ENCODE data around the gene PALLD. TPM values are rescaled to one million over a fixed set of nuclear protein-coding genes. Genes with fewer than 3 reads are reported as not detected.

Gene PALLD
- polyA plus RNA-seq, 3 donors, result 213 to 223 (median 220) TPM

GRCh38 chr4:168522829-168523489 lies 26.1 kb downstream of the PALLD start:
- DNase-seq (ENCODE audit: low read depth in 3 of 3, low spot score in 2 of 3), result no peak

DNA sequence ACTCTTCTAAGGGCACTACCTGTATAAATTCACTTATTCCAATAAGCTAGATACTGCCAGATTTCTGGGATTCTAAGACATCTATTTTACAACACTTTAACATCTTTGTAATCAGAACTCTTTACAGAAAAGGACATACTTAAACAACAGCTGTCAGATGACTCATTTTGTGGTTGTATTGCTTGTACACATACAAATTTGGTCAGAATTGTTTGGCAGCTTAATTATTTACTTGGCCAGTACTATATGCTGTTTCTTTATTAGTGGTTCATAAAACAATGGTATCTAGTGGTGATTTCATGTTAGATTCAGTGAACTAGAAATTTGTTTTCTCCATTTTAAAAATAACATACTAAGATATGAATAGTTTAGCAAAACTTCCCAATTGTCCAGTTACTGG lies 27.2 kb downstream of the PALLD start:
- no peak for DNase-seq (ENCODE audit: low read depth in 3 of 3, low spot score in 2 of 3)

DNA sequence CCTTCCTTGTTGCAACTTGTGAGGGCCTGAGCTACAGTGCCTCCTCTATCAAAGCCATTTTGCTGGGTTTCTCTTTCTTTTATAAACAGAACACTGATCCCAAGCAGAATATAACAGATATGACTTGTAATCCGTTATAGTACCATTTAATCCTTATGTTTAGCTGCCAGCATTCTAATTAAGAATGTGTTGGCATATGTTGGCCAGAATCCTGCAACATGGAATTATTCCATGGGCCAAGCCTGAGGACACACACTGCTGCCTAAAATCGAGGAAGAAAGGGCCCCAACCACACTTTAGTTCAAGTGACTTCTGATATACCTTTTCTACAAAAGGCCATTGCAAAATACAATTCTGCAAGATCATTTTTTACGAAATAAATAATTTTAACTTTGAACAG lies 28.0 kb downstream of the PALLD start:
- no peak for DNase-seq (ENCODE audit: low read depth in 3 of 3, low spot score in 2 of 3)

- no peak for DNase-seq (ENCODE audit: low read depth in 3 of 3, low spot score in 2 of 3)
Observed at GRCh38 chr4:168527560-168527959, 30.7 kb downstream of the PALLD start.

DNA sequence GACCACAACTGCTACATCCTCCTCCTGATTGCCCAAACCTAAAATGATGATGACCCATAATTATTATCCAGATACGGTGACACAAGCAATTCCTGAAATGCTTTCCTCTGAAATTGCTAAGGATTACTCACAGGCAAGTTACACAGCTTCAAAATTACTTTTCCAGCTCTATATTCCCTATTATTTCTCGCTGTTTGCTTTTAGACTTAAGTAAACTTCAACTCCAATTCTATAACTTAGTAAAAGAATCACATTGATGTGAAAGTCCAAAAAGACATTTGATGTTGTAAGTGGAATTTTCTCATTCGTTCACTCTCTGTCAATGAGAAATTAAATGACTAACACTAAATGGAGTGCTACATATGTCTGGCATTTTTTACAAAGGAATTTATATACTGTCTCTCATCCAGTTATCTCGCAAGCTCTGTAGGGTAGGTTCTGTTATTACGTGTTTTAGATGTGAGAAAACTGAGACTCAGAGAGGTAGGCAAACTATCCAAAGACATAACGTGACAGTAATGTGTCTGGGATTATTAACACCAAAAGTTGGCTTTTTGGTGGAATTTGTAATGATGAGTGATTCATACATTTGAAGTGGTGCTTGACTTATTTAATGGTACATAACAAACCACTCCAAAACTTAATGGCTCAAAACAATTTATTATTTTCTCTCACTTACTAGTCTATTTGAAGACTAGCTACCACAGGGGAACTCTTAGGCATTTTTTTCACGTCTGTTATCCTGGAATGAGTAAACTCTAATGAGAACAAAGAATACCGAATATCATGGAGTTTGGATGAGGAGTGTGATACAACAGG lies 31.5 kb downstream of the PALLD start:
- no peak for DNase-seq (ENCODE audit: low read depth in 3 of 3, low spot score in 2 of 3)

DNA sequence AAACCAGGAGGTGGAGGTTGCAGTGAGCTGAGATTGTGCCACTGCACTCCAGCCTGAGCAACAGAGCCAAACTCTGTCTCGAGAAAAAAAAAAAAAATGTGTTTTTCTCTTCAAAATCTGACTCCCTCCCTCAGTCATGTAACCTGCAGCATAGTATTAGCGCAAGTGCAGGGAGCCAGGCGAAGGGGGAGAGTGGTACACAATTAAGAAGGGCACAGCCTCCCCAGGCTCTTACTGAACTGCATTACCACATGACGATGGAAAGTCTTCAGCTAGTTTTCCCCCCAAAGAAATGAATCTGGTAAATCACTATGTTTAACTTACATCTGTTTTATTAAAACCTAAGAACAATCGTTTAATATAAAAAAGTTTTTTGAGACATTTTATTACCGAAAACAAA lies 32.4 kb downstream of the PALLD start:
- no peak for DNase-seq (ENCODE audit: low read depth in 3 of 3, low spot score in 2 of 3)

DNA sequence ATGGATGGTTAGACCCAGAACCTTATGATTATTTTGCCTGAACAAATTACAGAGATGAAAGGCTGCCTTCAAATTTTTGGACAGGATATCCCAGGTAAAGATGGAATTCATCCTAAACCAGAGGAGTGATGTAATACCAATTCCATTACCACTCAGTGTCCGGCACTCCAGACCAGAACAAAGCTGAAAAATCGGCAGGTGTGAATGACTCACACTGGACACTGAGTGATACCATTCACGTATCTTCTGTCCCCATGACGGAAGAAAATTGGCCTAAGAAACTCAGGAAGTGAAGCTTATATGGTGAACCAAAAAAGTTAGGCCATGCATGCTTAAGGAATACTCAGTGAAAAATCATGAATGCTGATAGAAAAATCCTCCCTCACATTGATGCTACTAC lies 34.5 kb downstream of the PALLD start:
- DNase-seq (ENCODE audit: low read depth in 3 of 3, low spot score in 2 of 3), result no peak

DNA sequence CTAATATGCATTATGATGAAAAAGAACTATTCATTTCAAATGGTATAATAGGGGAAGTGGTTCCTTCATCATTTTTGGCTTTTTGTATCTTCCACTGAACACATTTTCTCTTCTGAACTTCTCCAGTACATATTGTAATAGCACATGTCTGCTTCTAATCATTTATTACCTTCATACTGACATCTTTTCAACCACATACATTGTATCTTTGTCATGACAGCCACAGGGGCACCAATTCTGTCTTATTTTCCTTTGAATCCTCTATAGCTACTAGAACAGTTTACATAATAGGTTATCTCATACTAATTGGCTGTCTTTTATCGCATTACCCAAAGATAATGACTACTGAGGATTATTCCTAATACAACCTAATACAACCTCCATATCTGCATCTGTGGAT lies 37.7 kb downstream of the PALLD start:
- DNase-seq (ENCODE audit: low read depth in 3 of 3, low spot score in 2 of 3), result no peak

DNA sequence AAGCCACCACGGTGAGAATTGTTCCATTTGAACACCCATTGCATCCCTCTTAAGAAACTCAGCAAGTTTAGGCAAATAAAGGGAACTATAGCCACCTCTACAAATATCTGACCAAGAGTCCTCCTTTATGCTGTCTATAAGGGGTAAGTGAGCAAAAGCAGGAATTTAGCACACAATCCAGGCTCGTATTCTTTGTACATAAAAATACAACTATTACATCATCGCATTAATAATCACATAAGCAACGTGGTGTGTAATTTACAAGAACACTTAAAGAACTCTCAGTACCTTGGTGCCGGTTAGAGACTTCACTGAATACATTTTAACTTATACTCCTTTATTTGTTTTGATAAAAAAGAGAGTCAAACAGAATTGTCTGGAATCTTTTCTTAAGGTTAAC lies 38.8 kb downstream of the PALLD start:
- DNase-seq (ENCODE audit: low read depth in 3 of 3, low spot score in 2 of 3), result no peak

GRCh38 chr4:168536448-168536847 lies 39.6 kb downstream of the PALLD start:
- no peak for DNase-seq (ENCODE audit: low read depth in 3 of 3, low spot score in 2 of 3)

DNA sequence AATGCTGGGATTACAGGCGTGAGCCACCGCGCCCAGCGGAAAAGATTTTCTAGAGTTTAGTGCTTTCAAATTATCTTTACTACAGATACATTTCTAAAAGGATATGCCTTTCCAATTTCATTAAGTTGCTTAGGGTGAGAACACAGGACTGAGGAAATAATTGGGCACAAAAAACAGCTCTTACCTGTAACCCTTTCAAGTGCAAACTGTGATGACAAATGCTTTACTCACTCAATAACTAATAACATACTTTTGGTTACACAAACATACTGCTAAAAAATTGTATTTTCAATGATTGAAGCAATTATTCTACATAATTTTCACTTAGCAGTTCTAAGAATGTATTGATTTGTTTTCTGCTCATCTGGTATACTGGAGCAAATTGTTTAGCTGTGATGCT lies 40.2 kb downstream of the PALLD start:
- DNase-seq (ENCODE audit: low read depth in 3 of 3, low spot score in 2 of 3), result no peak

DNA sequence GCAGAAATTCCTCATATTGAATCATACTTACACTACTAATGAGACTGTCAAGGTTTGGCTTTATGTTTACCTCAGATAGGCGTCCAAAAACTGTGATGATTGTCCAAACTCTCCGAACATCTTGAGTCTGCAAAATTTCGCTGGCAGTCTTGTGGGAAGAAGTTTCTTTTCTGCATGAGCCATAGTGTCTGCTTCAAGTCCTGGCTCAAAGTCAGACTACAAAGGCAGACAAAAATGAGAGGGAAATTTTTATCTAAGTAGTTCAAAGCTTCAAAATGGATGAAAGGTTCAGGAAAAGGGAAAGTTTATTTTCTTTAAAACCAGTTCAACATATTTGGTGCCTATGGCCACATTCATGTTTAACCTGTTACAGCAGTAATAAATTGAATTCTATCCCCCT lies 40.7 kb downstream of the PALLD start:
- no peak for DNase-seq (ENCODE audit: low read depth in 3 of 3, low spot score in 2 of 3)

DNA sequence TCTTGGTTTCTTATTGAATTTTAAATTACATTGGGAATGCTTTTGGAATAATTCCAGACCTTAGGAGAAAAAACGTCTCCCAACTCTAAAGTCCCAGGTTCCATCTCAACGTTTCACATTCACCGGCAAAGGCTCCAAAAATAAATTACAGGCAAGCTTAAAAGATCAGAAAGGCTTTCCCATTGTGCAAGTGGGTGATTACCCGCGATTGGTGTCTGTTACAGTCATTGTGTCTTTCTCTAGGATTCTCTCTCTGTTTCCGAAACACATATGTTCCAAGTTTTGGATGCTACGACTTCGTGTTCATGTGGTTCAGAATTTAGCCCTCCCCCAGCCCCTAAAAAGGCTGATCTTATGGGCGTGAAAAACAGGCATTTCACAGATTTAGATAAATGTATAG lies 41.8 kb downstream of the PALLD start:
- no peak for DNase-seq (ENCODE audit: low read depth in 3 of 3, low spot score in 2 of 3)

DNA sequence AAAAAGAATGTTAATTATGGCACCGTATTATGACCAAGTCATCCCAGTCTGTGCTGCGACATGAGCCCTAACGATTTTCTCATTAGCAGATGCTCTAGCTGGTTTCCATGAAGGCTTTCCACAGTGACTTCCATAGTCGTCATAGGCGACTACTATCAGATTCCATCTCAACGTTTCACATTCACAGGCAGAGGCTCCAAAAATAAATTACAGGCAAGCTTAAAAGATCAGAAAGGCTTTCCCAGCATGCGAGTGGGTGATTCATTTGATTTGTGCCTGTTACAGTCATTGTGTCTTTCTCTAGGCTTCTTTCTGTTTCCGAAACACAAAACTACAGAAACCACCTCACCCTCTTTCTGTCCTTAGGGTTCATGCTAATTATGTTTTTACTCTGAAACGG lies 43.2 kb downstream of the PALLD start:
- DNase-seq (ENCODE audit: low read depth in 3 of 3, low spot score in 2 of 3), result no peak

DNA sequence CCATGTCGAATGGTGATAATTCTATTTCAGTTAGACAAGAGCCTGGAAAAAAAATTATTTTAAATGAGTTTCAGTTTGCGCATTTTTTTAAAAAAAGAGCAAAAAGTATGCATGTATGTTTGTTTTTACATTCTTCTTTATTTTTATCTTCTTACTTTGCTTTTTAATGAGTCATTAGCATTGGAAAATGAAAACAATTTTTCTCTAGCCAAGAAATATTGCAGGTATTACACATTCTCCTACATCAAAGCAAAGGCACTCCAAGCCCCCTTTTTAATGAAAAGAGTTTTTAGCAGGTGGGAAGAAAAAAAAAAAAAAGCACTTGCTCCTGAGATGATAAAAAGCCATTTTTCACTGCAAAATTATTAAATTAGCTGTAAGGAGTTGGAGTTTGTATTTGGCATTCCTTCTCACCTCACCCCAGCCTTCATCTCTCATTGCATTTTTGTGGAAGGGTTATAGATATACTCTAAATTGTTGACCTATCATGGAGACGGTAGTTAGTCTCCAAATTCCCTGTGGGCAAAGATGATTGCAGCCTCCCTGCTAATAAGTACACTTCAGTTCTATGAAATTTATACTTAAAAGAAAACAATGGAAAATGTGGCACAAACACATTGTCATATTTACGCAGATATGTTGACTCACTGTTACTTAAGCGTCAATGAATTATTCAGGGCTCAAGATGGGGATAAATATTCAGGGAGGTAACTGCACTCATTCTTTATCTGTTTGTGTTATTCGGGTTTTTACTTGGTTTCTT lies 43.8 kb downstream of the PALLD start:
- DNase-seq (ENCODE audit: low read depth in 3 of 3, low spot score in 2 of 3), result no peak

- DNase-seq (ENCODE audit: low read depth in 3 of 3, low spot score in 2 of 3), result no peak
Observed at GRCh38 chr4:168541266-168541953, 44.6 kb downstream of the PALLD start.

GRCh38 chr4:168549143-168549542 lies 52.3 kb downstream of the PALLD start:
- DNase-seq (ENCODE audit: low read depth in 3 of 3, low spot score in 2 of 3), result no peak

DNA sequence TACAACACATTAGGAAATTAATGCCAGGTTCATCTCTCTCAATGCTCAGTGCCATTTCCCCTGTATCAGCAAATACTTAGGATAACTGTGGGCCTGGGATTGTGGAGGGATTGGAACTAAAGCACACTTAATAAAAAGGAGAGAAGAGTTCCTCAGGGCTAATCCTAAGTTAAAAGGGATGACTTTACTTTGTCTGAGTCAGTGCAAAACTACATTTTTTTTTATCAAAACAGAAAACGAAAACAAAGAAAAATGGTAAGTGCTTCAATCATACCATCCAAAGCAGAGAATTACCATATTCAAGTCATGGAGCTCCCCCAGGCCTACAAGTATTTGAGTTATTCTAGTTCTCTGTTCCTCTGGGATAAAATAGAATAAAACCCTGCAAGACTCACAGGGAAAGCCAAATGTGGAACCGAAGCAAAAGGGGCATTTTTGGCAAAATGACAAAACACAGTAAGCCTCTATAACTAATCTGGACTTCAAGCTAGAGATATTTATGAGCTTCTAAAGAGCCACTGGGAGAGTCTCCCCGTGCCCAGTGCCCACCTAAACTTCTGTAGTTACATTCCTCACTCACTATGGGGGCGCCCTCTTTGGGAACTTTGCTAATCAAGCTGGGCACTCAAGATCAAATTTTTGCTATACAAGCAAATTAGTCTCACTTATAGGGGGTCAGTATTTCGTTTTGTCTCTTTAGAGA lies 53.4 kb downstream of the PALLD start:
- DNase-seq (ENCODE audit: low read depth in 3 of 3, low spot score in 2 of 3), result no peak

DNA sequence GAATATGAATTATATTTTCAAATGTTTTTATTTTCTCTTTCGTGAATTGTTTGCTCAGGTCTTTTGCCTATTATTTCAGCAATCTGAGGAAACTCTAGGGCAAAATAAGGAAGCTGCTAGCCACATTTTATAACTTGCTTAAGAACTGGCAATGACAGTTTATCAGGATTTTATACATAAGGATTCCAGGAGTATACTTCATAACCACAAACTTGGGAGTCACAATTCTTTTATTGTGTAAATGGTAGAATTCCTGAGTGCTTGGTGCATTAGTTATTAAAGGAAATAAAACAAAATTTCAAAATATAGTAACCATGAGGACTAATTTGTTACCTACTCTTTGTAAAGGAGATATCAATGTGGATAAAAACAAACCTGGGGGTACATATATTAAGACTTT lies 54.4 kb downstream of the PALLD start:
- no peak for DNase-seq (ENCODE audit: low read depth in 3 of 3, low spot score in 2 of 3)

GRCh38 chr4:168551945-168552695 lies 55.3 kb downstream of the PALLD start:
- no peak for DNase-seq (ENCODE audit: low read depth in 3 of 3, low spot score in 2 of 3)

All from right renal cortex interstitium (tissue), 3 donors.